ENCODE data around the gene PLXNA4. TPM values are rescaled to one million over a fixed set of nuclear protein-coding genes. Genes with fewer than 3 reads are reported as not detected.

The PLXNA4 gene
- total and polyA plus RNA-seq, 2 donors (not counting 1 experiment from before 2014, with no cell fraction given): not detected

DNA sequence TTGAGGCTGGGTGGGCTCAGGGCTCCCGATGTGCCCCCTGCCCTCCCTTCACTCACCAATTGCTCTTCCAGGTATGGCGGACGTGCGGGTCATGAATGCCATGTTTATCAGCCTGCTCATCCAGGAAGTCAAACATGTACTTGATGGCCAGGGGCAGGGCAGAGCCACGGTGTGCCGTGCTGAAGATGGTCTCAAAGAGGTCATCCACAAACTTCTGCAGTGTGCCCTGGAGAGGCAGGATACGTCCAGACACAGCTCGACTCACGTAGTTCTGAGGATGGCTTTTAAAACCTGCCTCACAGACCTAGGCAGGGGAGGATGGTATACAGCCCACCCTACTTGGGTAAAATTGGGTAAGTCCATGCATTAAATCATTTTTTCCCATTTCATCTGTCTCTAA is 431.2 kb downstream of the PLXNA4 start:
- peaks cover 0 to 7% (median 0%) of the 10 kb centered on the region in 3 donors for H3K9me3 ChIP-seq (ENCODE audit: control extremely low read depth in 1 of 3, control insufficient read depth in 2 of 3, insufficient read depth in 1 of 3, low read length in 2 of 3)
- Mint-ChIP-seq H3K27me3 (peaks cover 4% of the 10 kb centered on the region), H3K4me1 (no peaks in the 10 kb centered on the region), H3K27ac (no peak overlapping the region), H3K4me3 (no peak overlapping the region), H3K9me3 (ENCODE audit: insufficient read depth) (no peaks in the 10 kb centered on the region)
- ATAC-seq (ENCODE audit: low read depth) (no peak), DNase-seq (no peak)
- ChIA-PET POLR2A (no interaction called here), CTCF (no interaction called here)
- WGBS (ENCODE audit: insufficient coverage): 91% methylated on average over 6 of the region's 9 CpGs
- H3K4me2 ChIP-seq (replicated peaks; ENCODE audit: low read depth, low read length, poor library complexity, severe bottlenecking): no peak overlapping the region
- H3K4me3 ChIP-seq (ENCODE audit: control extremely low read depth in 1 of 5, extremely low read depth in 1 of 5, insufficient read depth in 1 of 5, low read depth in 2 of 5, low read length in 4 of 5): no peak overlapping the region
- no peaks in the 10 kb centered on the region for H3K4me1 ChIP-seq (ENCODE audit: control insufficient read depth in 2 of 2, insufficient read depth in 2 of 2, low read length in 2 of 2)
- H3K36me3 ChIP-seq (replicated peaks in 1 of 2; ENCODE audit: control extremely low read depth in 1 of 2, control insufficient read depth in 1 of 2, extremely low read depth in 1 of 2, insufficient read depth in 2 of 2, low read length in 1 of 2): no peaks in the 10 kb centered on the region
- intact Hi-C loops (cut with micrococcal nuclease): no loop called here
- H3K9ac ChIP-seq (ENCODE audit: low read length): no peak overlapping the region
- TF ChIP-seq, protein P1, sequence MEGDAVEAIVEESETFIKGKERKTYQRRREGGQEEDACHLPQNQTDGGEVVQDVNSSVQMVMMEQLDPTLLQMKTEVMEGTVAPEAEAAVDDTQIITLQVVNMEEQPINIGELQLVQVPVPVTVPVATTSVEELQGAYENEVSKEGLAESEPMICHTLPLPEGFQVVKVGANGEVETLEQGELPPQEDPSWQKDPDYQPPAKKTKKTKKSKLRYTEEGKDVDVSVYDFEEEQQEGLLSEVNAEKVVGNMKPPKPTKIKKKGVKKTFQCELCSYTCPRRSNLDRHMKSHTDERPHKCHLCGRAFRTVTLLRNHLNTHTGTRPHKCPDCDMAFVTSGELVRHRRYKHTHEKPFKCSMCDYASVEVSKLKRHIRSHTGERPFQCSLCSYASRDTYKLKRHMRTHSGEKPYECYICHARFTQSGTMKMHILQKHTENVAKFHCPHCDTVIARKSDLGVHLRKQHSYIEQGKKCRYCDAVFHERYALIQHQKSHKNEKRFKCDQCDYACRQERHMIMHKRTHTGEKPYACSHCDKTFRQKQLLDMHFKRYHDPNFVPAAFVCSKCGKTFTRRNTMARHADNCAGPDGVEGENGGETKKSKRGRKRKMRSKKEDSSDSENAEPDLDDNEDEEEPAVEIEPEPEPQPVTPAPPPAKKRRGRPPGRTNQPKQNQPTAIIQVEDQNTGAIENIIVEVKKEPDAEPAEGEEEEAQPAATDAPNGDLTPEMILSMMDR (IDR thresholded peaks at IDR 0.05): no peak
- no peak for TF ChIP-seq EZH2 (IDR thresholded peaks at IDR 0.05; ENCODE audit: borderline replicate concordance, insufficient read depth, low read depth, low read length, poor library complexity, severe bottlenecking)
- no peak overlapping the region for H2AFZ ChIP-seq (ENCODE audit: insufficient read depth, low read depth, low read length, poor library complexity, severe bottlenecking)
- no peaks in the 10 kb centered on the region for H4K20me1 ChIP-seq (ENCODE audit: control insufficient read depth, insufficient read depth, low read length, poor library complexity, severe bottlenecking)
- H3K79me2 ChIP-seq (ENCODE audit: control insufficient read depth, insufficient read depth, low read length): no peaks in the 10 kb centered on the region
- no peaks in the 10 kb centered on the region for H3K27me3 ChIP-seq (replicated peaks in 1 of 4; ENCODE audit: control extremely low read depth in 1 of 4, control insufficient read depth in 3 of 4, insufficient read depth in 4 of 4, low read length in 3 of 4)
- no peak overlapping the region for H3K27ac ChIP-seq (ENCODE audit: low read length in 2 of 2)

DNA sequence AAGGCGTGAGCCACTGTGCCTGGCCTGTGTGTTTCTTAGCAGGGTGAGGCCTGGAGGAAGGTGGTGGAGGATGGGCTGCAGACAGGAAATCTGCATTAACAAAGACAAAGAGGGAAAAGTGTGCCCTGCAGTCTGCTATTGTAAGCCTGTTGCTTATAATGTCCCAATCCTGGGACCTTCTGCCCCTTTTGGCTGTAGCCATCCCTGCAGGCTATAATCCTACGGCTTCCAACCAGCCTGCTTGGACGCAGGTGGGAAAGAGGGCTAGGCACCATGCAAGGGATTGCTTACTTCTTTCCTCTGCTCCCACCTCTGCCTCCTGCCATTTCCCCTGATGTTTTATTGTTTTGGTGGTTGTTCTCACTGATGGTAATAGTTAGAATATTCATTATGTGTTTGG is 434.3 kb downstream of the PLXNA4 start:
- no peaks in the 10 kb centered on the region for H3K27me3 Mint-ChIP-seq
- Histone ChIP-seq H2AFZ (ENCODE audit: insufficient read depth, low read depth, low read length, poor library complexity, severe bottlenecking) (no peak overlapping the region), H3K9me3 (ENCODE audit: control extremely low read depth in 1 of 3, control insufficient read depth in 2 of 3, insufficient read depth in 1 of 3, low read length in 2 of 3) (peaks cover 0 to 7% (median 0%) of the 10 kb centered on the region in 3 donors), H3K27me3 (replicated peaks in 1 of 4; ENCODE audit: control extremely low read depth in 1 of 4, control insufficient read depth in 3 of 4, insufficient read depth in 4 of 4, low read length in 3 of 4) (no peaks in the 10 kb centered on the region), H3K36me3 (replicated peaks in 1 of 2; ENCODE audit: control extremely low read depth in 1 of 2, control insufficient read depth in 1 of 2, extremely low read depth in 1 of 2, insufficient read depth in 2 of 2, low read length in 1 of 2) (no peaks in the 10 kb centered on the region), H3K9ac (ENCODE audit: low read length) (no peak overlapping the region), H4K20me1 (ENCODE audit: control insufficient read depth, insufficient read depth, low read length, poor library complexity, severe bottlenecking) (no peaks in the 10 kb centered on the region), H3K27ac (ENCODE audit: low read length in 2 of 2) (no peak overlapping the region), H3K4me2 (replicated peaks; ENCODE audit: low read depth, low read length, poor library complexity, severe bottlenecking) (no peak overlapping the region), H3K79me2 (ENCODE audit: control insufficient read depth, insufficient read depth, low read length) (no peaks in the 10 kb centered on the region), H3K4me3 (ENCODE audit: control extremely low read depth in 1 of 5, extremely low read depth in 1 of 5, insufficient read depth in 1 of 5, low read depth in 2 of 5, low read length in 4 of 5) (no peak overlapping the region), H3K4me1 (ENCODE audit: control insufficient read depth in 2 of 2, insufficient read depth in 2 of 2, low read length in 2 of 2) (no peaks in the 10 kb centered on the region)
- ChIA-PET POLR2A (no interaction called here), CTCF (no interaction called here)
- DNase-seq (no peak), ATAC-seq (ENCODE audit: low read depth) (no peak)
- no peaks in the 10 kb centered on the region for H3K4me1 Mint-ChIP-seq
- no peak overlapping the region for H3K27ac Mint-ChIP-seq
- H3K9me3 Mint-ChIP-seq (ENCODE audit: insufficient read depth): no peaks in the 10 kb centered on the region
- 93% methylated on average over 3 of the region's 3 CpGs for WGBS (ENCODE audit: insufficient coverage)
- TF ChIP-seq, protein P1 (IDR thresholded peaks at IDR 0.05): no peak
- H3K4me3 Mint-ChIP-seq: no peak overlapping the region
- intact Hi-C loops (cut with micrococcal nuclease): no loop called here

All from B cell (primary cell).